ENCODE results near the gene ITGA7. TPM values are rescaled to one million over a fixed set of nuclear protein-coding genes. Genes with fewer than 3 reads are reported as not detected.

ITGA7 gene
- total RNA-seq, 1 donor from 2014 or later, result 14.7 TPM

GRCh38 chr12:55692631-55693322, 14.9 kb downstream of the ITGA7 start:
- H3K36me3 ChIP-seq, result no peaks in the 10 kb centered on the region
- no peak overlapping the region for H3K27ac ChIP-seq
- no peaks in the 10 kb centered on the region for H3K9me3 ChIP-seq
- H3K27me3 ChIP-seq, result no peaks in the 10 kb centered on the region
- no peaks in the 10 kb centered on the region for H3K4me1 ChIP-seq
- no peak for ATAC-seq
- TF ChIP-seq CTCF (IDR thresholded peaks at IDR 0.05), result no peak
- intact Hi-C loops (cut with DNase I), result no loop called here
- peak; percentile 53 for DNase-seq
- no peak overlapping the region for H3K4me3 ChIP-seq

GRCh38 chr12:55688716-55689655, 18.7 kb downstream of the ITGA7 start:
- Histone ChIP-seq H3K9me3 (no peaks in the 10 kb centered on the region), H3K4me1 (no peaks in the 10 kb centered on the region), H3K27me3 (no peaks in the 10 kb centered on the region), H3K36me3 (no peaks in the 10 kb centered on the region), H3K27ac (no peak overlapping the region), H3K4me3 (no peak overlapping the region)
- TF ChIP-seq CTCF (IDR thresholded peaks at IDR 0.05), result no peak
- intact Hi-C loops (cut with DNase I), result no loop called here
- peak; percentile 22 for ATAC-seq
- DNase-seq, result peak; percentile 57

GRCh38 chr12:55687746-55688145, 20.0 kb downstream of the ITGA7 start:
- no peaks in the 10 kb centered on the region for H3K4me1 ChIP-seq
- DNase-seq (peak; percentile 31), ATAC-seq (no peak)
- no peak overlapping the region for H3K27ac ChIP-seq
- no peaks in the 10 kb centered on the region for H3K9me3 ChIP-seq
- intact Hi-C loops (cut with DNase I), result no loop called here
- no peak for TF ChIP-seq CTCF (IDR thresholded peaks at IDR 0.05)
- H3K27me3 ChIP-seq, result no peaks in the 10 kb centered on the region
- H3K4me3 ChIP-seq, result no peak overlapping the region
- H3K36me3 ChIP-seq, result no peaks in the 10 kb centered on the region

- intact Hi-C loops (cut with DNase I), result no loop called here
- Histone ChIP-seq H3K36me3 (no peaks in the 10 kb centered on the region), H3K4me3 (no peak overlapping the region)
Measured at GRCh38 chr12:55686366-55687010, 21.2 kb downstream of the ITGA7 start.

More at GRCh38 chr12:55686366-55687010, 21.2 kb downstream of the ITGA7 start:
- H3K27me3 ChIP-seq, result no peaks in the 10 kb centered on the region
- no peak for TF ChIP-seq CTCF (IDR thresholded peaks at IDR 0.05)
- DNase-seq (peak; percentile 46), ATAC-seq (no peak)
- peaks cover 5% of the 10 kb centered on the region for H3K4me1 ChIP-seq
- H3K27ac ChIP-seq, result no peak overlapping the region
- H3K9me3 ChIP-seq, result no peaks in the 10 kb centered on the region
